ENCODE data around the gene GGT6. TPM values are rescaled to one million over a fixed set of nuclear protein-coding genes. Genes with fewer than 3 reads are reported as not detected.
"Not testable (repeated sequence)": the region's sequence is repeated elsewhere in the genome, so short reads cannot be mapped to it uniquely, and the experiment has no call there.

Gene GGT6
- total RNA-seq, 1 donor from 2014 or later = 0.35 TPM

GRCh38 chr17:4592240-4593005 is 32.0 kb upstream of the GGT6 start:
- DNase-seq (ENCODE audit: low spot score) = no peak
- ATAC-seq = no peak

- ATAC-seq (no peak), DNase-seq (ENCODE audit: low spot score) (no peak)
Measured at GRCh38 chr17:4591529-4591928, 31.2 kb upstream of the GGT6 start.

- DNase-seq (ENCODE audit: low spot score) (no peak), ATAC-seq (no peak)
Measured at GRCh38 chr17:4590981-4591453, 30.6 kb upstream of the GGT6 start.

- ATAC-seq; DNase-seq (ENCODE audit: low spot score): not testable (repeated sequence)
Measured at GRCh38 chr17:4590042-4590441, 29.7 kb upstream of the GGT6 start.

GRCh38 chr17:4588898-4589625 is 28.7 kb upstream of the GGT6 start:
- DNase-seq (ENCODE audit: low spot score) (no peak), ATAC-seq (no peak)

GRCh38 chr17:4588391-4588790 is 28.0 kb upstream of the GGT6 start:
- no peak for ATAC-seq

GRCh38 chr17:4587803-4588202 is 27.4 kb upstream of the GGT6 start:
- ATAC-seq (peak; percentile 6), DNase-seq (ENCODE audit: low spot score) (no peak)

More at GRCh38 chr17:4588391-4588790, 28.0 kb upstream of the GGT6 start:
- no peak for DNase-seq (ENCODE audit: low spot score)

GRCh38 chr17:4587195-4587594 is 26.8 kb upstream of the GGT6 start:
- DNase-seq (ENCODE audit: low spot score) = no peak
- ATAC-seq = no peak

GRCh38 chr17:4586043-4586442 is 25.7 kb upstream of the GGT6 start:
- DNase-seq (ENCODE audit: low spot score) (no peak), ATAC-seq (no peak)

GRCh38 chr17:4585638-4585994 is 25.2 kb upstream of the GGT6 start:
- ATAC-seq (no peak), DNase-seq (ENCODE audit: low spot score) (no peak)

GRCh38 chr17:4584917-4585637 is 24.7 kb upstream of the GGT6 start:
- ATAC-seq = no peak
- no peak for DNase-seq (ENCODE audit: low spot score)

- no peak for DNase-seq (ENCODE audit: low spot score)
- peak; percentile 46 for ATAC-seq
Measured at GRCh38 chr17:4584101-4584916, 23.9 kb upstream of the GGT6 start, which contains the start of gene SMTNL2. SMTNL2 (plus strand) TSS chr17:4584529; CDS start chr17:4584606, 77 bp downstream.

- no peak for DNase-seq (ENCODE audit: low spot score)
- ATAC-seq = peak; percentile 19
Measured at GRCh38 chr17:4583782-4584100, 23.4 kb upstream of the GGT6 start.

- ATAC-seq = no peak
Measured at GRCh38 chr17:4583206-4583605, 22.8 kb upstream of the GGT6 start.

GRCh38 chr17:4582691-4583090 is 22.3 kb upstream of the GGT6 start:
- no peak for ATAC-seq
- DNase-seq (ENCODE audit: low spot score) = no peak

More at GRCh38 chr17:4583206-4583605, 22.8 kb upstream of the GGT6 start:
- no peak for DNase-seq (ENCODE audit: low spot score)

- DNase-seq (ENCODE audit: low spot score) (no peak), ATAC-seq (no peak)
Measured at GRCh38 chr17:4582101-4582501, 21.7 kb upstream of the GGT6 start.

GRCh38 chr17:4580291-4580690 is 19.9 kb upstream of the GGT6 start:
- DNase-seq (ENCODE audit: low spot score) (no peak), ATAC-seq (no peak)

GRCh38 chr17:4579678-4580077 is 19.3 kb upstream of the GGT6 start:
- no peak for ATAC-seq
- no peak for DNase-seq (ENCODE audit: low spot score)

- not testable (repeated sequence) for DNase-seq (ENCODE audit: low spot score); ATAC-seq
Measured at GRCh38 chr17:4578349-4578748, 18.0 kb upstream of the GGT6 start.

GRCh38 chr17:4577386-4577993 is 17.1 kb upstream of the GGT6 start:
- DNase-seq (ENCODE audit: low spot score) (no peak), ATAC-seq (no peak)
